AG08395 (cell line): Measurements from ENCODE around the gene TMEM135.
"Not testable (repeated sequence)": the region's sequence is repeated elsewhere in the genome, so short reads cannot be mapped to it uniquely, and the experiment has no call there.

Source experiments
- DNase-seq: peaks from one replicate; pipeline ENCODE4 v3.0.0; 2012; ENCODE audit warnings: mixed read lengths, low spot score

Gene TMEM135

DNA sequence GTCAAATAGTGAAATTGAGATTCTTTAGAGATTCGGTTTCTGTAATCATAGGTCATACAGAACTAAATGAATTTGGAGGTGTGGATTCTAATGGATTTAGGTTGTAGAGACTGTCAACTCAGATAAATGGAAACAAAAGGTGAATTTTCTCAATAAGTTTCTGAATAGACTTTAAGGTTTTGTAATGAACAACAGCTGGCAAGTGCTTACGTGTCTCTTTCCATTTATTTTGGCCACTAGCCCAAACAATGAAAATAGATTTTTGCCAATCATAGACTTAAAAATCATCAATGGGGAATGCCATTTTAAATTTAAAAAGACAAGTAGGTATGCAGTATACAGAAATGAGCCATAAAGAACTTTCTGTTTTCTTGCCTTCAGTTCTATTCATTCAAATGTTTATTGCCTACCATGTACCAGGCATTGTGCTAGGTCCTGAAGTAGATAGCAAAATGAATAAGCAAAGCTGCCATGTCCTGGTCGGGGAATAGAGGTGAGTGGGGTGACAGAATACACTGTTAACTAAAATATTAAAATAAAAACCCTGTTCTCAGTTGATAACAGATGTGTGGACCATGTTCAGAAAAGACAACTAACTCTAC, 16.9 kb upstream of the TMEM135 start:
- DNase-seq: no peak

DNA sequence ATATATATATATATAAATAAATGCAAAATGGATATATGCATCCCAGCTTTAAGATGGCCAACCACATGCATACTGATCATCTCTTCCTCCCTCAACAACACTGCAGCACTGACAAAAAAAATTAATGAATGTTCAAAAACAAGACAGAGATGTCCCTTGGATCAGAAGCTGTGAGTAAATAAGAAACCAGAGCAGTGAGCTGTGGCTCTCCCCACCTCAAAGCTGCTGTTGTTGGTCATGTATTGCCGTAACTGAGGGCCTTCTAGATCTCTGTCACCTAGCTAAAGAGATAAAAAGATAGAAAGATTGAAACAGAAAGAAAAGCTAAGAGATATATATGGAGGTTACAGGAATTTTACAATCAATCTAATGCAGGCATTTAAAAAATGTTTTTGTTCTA, 15.5 kb upstream of the TMEM135 start:
- DNase-seq: no peak

DNA sequence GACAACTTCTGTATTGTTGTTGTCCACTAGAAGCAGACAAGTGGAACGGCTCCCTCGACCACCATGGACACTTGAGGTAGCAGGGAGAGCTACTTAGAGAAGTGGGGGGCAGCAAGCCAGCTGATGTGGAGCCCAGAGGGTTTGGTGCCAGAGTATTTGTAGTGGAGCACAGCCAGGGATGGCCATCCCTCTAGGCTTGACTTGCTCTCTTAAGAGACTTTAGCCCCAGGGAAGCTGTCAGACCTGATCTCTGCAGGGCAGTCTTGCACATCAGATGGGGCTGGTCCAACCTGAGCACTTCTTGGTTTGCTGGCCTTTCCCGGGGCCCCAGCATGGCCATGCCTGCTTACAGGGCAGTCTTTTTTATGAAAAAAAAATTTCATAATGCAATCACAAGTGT, 15.0 kb upstream of the TMEM135 start:
- DNase-seq: no peak

DNA sequence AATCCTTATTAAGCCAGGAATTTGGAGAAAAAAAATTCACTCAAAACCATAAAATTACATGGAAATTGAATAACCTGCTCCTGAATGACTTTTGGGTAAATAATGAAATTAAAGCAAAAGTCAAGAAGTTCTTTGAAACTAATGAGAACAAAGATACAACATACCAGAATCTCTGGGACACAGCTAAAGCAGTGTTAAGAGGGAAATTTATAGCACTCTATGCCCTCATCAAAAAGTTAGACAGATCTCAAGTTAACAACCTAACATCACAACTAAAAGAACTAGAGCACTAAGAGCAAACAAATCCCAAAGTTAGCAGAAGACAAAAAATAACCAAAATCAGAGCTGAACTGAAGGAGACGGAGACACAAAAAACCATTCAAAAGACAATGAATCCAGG, 11.3 kb upstream of the TMEM135 start:
- DNase-seq: not testable (repeated sequence)

- no peak for DNase-seq
Observed at GRCh38 chr11:87030458-87031054, 7.2 kb upstream of the TMEM135 start.

GRCh38 chr11:87031433-87032170, 6.1 kb upstream of the TMEM135 start:
- DNase-seq: no peak

DNA sequence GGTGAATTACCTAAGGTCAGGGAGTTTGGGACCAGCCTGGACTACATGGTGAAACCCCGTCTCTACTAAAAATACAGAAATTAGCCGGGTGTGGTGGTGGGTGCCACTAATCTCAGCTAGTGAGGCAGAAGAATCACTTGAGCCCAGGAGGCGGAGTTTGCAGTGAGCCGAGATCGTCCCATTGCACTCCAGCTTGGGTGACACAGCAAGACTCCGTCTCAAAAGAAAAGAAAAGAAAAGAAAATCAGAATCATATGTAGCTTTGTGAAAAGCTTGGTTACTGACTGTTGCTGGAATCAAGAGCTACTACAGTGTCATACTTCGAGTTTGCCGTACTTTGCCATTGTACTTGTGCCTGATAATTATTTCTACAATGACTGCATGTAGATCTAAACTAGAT, 4.2 kb upstream of the TMEM135 start:
- DNase-seq: no peak

- no peak for DNase-seq
Observed at GRCh38 chr11:87035976-87036583, 1.7 kb upstream of the TMEM135 start.

DNA sequence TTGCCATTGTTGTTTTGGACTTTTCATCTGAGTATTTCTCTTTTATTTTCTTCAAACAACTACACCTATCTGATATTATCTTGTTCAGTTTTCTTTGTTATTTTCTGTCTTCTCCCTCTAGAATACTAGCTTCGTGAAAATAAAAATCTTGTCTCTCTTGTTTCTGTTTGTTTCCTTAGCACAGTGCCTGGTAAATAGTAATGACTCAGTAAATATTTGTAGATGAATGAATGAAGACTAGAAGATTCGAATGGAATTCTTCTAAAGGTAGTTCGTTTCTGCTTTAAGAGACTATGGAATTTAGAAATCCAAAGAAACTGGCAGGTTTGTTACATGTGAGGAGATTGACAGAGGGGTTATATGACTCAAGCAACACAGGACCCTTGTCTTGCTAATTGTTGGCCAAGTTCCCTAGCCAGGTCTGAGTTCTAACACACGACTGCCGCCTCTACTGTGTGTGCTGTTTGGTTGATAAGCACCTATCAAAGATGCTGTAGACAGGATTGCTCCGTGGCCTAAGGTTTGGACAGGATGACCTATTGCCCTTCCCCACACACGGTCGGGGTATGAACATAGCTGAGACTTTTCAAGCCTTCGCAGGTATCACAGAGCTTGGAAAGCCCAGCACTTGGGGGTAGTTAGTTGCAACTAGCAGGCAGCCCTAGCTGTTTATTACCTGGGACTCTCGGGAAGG, 831 bp upstream of the TMEM135 start:
- no peak for DNase-seq

DNA sequence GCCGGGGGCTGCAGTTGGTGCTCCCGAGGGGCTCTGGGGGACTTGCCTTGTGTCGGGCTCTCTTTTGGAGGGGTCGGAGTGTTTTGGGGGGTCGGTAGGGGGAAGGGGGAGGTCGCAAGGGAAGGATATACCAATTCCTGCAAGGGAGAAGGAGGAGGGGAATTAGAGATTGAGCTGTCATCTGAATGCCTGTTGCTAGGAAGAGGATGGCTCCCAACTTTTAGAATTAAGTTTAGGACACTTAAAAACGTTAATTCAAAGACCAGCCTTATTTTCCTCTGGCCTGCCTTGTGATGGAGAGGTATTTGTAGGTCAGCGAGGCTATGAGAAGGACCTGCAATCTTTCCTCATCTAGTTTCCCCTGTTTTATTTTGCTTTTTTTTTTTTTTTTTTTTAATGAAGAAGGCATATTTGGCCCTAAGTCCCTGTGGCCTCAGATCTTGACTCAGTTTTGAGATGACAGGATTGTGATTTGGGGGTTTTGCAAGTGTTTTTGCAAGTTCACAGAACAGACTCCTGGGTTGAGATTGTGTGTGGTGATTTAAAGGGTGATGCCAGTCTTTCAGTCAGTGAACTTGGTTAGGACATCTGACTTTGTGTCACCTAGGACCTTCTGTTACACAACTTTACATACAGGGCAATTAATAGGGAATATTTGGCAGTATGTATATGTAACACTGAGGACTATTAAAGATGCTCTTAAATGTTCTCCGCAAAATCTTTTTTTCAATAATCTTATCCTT, 672 bp downstream of the TMEM135 start:
- no peak for DNase-seq

- no peak for DNase-seq
Observed at GRCh38 chr11:87039371-87039770, 1.6 kb downstream of the TMEM135 start.

- DNase-seq: no peak
Observed at GRCh38 chr11:87043894-87044293, 6.2 kb downstream of the TMEM135 start.

DNA sequence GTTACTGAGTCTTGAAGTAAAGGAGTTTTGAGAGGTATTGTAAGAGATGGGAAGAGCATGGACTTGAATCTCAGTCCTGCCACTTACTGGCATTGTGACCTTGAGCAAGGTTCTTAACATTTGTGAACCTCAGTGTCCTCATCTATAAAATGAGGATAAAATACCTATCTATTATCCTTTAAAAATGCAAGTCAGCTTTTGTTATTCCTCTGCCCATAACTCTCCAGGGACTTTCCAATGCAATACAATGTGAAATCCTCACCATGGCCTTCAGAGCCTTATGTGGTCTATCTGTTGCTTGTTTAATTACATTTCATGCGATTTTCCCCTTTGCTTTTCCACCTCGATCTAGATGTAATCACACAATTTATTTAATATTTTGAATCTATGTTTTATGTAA, 9.1 kb downstream of the TMEM135 start:
- no peak for DNase-seq

DNA sequence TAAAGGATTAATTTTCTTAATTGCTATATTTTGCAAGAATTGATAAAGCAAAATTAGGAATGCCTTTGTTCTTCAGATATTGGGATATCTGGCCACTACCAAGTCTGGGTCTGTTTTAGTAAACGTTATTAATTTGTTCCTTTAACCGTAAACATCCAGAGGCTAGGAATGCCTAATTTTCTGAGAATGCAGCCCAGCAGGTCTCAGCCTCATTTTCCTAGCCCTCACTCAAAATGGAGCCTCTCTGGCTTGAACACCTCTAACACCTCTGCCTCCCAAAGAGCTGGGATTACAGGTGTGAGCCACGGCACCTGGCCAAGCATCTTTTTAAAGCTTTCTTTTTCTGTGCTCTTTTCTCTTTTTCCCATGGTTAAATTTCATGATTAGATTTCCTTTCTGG, 18.4 kb downstream of the TMEM135 start:
- DNase-seq: no peak

DNA sequence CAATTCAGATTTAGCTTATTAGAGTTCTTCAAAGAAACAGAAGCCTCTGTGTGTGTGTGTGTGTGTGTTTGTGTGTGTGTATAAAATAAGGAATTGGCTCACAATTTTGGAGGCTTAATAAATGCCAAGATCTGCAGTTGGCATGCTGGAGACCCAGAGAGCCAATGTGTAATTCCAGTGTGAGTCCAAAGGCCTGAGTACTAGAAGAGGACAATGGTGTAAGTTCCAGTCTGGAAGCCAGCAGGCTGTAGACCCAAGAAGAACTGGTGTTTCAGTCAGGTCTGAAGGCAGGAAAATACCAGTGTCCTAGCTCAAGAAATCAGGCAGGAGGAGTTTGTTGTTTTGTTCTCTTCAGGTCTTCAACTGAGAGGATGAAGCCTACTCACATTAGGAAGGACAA, 20.0 kb downstream of the TMEM135 start:
- no peak for DNase-seq

DNA sequence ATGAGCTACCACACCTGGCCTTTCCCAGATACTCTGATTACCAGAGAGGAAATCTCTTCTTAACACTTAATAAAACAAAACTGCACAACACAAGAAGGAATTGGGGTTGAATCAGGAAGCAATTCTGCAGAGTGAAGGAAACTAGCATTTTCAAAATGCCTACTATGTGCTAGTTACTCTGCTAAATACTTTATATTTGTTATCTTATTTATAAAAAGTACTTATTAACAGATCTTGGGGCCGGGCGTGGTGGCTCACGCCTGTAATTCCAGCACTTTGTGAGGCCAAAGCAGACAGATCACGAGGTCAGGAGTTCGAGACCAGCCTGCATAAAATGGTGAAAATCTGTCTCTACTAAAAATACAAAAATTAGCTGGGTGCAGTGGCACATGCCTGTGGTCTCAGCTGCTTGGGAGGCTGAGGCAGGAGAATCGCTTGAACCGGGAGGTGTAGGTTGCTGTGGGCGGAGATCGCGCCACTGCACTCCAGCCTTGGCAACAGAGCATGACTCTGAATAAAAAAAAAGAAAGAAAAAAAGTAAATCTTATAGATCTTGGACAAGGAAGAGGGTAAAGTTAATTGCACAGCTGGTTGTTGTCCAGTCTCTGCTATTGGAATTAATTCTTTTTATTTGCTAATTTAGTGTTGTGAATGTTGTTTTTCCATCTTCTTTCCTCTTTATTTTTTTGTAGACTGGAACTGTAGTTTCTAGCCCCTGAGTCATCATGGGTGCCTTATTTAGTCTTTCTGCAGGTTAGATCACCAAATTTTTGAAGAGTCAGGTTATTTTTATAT, 22.1 kb downstream of the TMEM135 start:
- no peak for DNase-seq

DNA sequence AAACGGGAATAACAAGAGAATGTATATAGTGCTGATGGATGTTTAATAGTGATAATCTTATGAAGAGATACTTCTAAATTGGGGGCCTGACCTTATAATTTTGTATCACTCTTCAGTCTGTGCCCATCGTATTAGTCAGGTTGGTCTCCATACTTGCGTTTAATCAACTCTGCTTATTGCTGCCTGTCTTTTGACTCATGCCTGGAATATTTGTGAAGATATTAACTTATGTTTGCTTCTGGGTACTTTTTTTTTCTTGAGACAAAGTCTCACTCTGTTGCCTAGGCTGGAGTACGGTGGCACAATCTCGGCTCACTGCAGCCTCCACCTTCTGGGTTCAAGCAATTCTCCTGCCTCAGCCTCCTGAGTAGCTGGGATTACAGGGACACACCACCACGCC, 24.0 kb downstream of the TMEM135 start:
- DNase-seq: no peak

DNA sequence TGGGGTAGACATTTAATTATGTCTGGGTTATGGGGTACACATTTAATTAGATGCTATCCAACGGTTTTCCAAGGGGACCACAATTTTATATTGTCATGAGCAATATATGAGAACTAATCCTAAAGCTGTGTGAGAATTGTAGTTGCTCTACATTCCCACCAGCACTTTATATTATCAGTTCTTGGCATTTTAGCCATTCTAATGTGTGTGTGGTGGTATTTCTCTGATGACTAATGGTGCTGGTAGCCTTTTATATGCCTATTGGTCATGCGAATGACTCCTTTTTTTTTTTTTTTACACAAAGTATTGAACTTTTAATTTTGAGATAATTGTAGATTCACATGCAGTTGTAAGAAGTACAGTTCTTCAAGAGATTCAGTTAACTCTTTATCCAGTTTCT, 26.2 kb downstream of the TMEM135 start:
- DNase-seq: no peak

- no peak for DNase-seq
Observed at GRCh38 chr11:87072787-87073186, 35.1 kb downstream of the TMEM135 start.

- DNase-seq: no peak
Observed at GRCh38 chr11:87076260-87076783, 38.6 kb downstream of the TMEM135 start.
